GM12878 (cell line): ENCODE data around the gene POLR2L. TPM values are rescaled to one million over a fixed set of nuclear protein-coding genes. Genes with fewer than 3 reads are reported as not detected.
A peak's percentile ranks its signal among the peaks of the same experiment; 100 is the strongest.

Experiments used
- ATAC-seq: fragments of 200-7000 bp; cut with Tn5 transposase; 3 replicates; pipeline ENCODE4 v1.9.1; 2020; ENCODE audit warnings: mild to moderate bottlenecking, moderate library complexity
- BruUV-seq: library from RNA; stranded (reverse); fragments of 400-500 nt; replicated peaks from 2 replicates; lab custom pipeline; 2021; lab: Mats Ljungman, UMichigan
- CTCF ChIA-PET: fragments of 300-600 bp; sonication (Branson Sonifier 250); formaldehyde crosslinking; extraction: SDS; loops from one replicate; lab custom pipeline; 2021; ENCODE audit warnings: inconsistent platforms; lab: Yijun Ruan, JAX
- POLR2A ChIA-PET: fragments of 350-600 bp; formaldehyde crosslinking; extraction: SDS; loops from one replicate; lab custom pipeline; 2021; ENCODE audit warnings: inconsistent platforms; lab: Charles Lee
- RAD21 ChIA-PET: fragments of 300-600 bp; sonication (Branson Sonifier 250); formaldehyde crosslinking; loops from one replicate; lab custom pipeline; 2023; ENCODE audit warnings: antibody characterized with exemption; ENCODE audit not compliant: unreplicated experiment; lab: Charles Lee
- SMC1A ChIA-PET: fragments of 300-600 bp; sonication (Branson Sonifier 250); formaldehyde crosslinking; loops from one replicate; lab custom pipeline; 2023; ENCODE audit not compliant: unreplicated experiment, uncharacterized antibody; lab: Charles Lee
- DNase-seq: peaks from one replicate; pipeline ENCODE4 v3.0.0-alpha.2; 2011; ENCODE audit warnings: low read depth, low spot score
- FAIRE-seq: peaks from 3 replicates; lab custom pipeline; 2011; peaks lifted over from hg19 to GRCh38; lab: Jason Lieb, UNC
- H2AFZ ChIP-seq: 2 replicates; pipeline ENCODE4 v1.6.0; 2011; ENCODE audit warnings: low read depth, low read length, control low read depth; ENCODE audit not compliant: control insufficient read depth
- H3K27ac ChIP-seq: 2 replicates; pipeline ENCODE4 v1.5.1; 2011; ENCODE audit warnings: control low read depth; ENCODE audit not compliant: control insufficient read depth, insufficient read depth
- H3K27me3 ChIP-seq, 2 experiments: replicated peaks in 1 of 2; 2 replicates each; pipeline versions ENCODE4 v1.6.0 to v1.6.1; 2011; ENCODE audit warnings: low read length in 1 of 2; ENCODE audit not compliant: control insufficient read depth in 2 of 2, insufficient read depth in 2 of 2
- H3K36me3 ChIP-seq, 2 experiments: 2 replicates each; pipeline ENCODE4 v1.5.1; 2011; ENCODE audit warnings: low read length in 1 of 2; ENCODE audit not compliant: control insufficient read depth in 2 of 2, insufficient read depth in 2 of 2
- H3K4me1 ChIP-seq: 2 replicates; pipeline ENCODE4 v1.6.1; 2011; ENCODE audit warnings: mild to moderate bottlenecking, low read length, moderate library complexity, mixed read lengths; ENCODE audit not compliant: control insufficient read depth, insufficient read depth
- H3K4me2 ChIP-seq: 2 replicates; pipeline ENCODE4 v1.6.0; 2011; ENCODE audit warnings: control low read depth; ENCODE audit not compliant: control insufficient read depth, insufficient read depth
- H3K4me3 ChIP-seq: fragments of 200-600 bp; sonication (generic); 2 replicates; pipeline ENCODE4 v1.5.1; 2016
- H3K79me2 ChIP-seq: 2 replicates; pipeline ENCODE4 v1.6.0; 2011; ENCODE audit warnings: low read length; ENCODE audit not compliant: control insufficient read depth, insufficient read depth
- H3K9ac ChIP-seq: 2 replicates; pipeline ENCODE4 v1.8.0; 2011; ENCODE audit warnings: low read length, control low read depth, mixed read lengths; ENCODE audit not compliant: control insufficient read depth, insufficient read depth
- H3K9me3 ChIP-seq: replicated peaks from 3 replicates; pipeline ENCODE4 v1.5.1; 2011; ENCODE audit warnings: mild to moderate bottlenecking, low read length; ENCODE audit not compliant: control insufficient read depth, insufficient read depth
- H4K20me1 ChIP-seq: 2 replicates; pipeline ENCODE4 v1.6.0; 2011; ENCODE audit not compliant: control insufficient read depth, insufficient read depth
- BACH1 ChIP-seq: fragments of 450-650 bp; IDR thresholded peaks from 2 replicates; pipeline ENCODE4 v1.6.1; 2017; ENCODE audit warnings: mild to moderate bottlenecking, borderline replicate concordance
- BRCA1 ChIP-seq: IDR thresholded peaks from 2 replicates; pipeline ENCODE4 v1.6.1; 2011; ENCODE audit warnings: low read depth, low read length, improper control_type of control experiment
- CTCF ChIP-seq, 3 experiments: IDR thresholded peaks in 2 of 3; conservative IDR thresholded peaks in 1 of 3; 2 replicates each; pipeline ENCODE4 v1.5.1; 2011; ENCODE audit warnings: low read depth in 3 of 3, low read length in 3 of 3, mild to moderate bottlenecking in 3 of 3, control low read depth in 2 of 3, moderate library complexity in 2 of 3, inconsistent platforms in 1 of 3, mixed read lengths in 1 of 3; ENCODE audit not compliant: control insufficient read depth in 2 of 3, insufficient read depth in 1 of 3; ENCODE audit errors: extremely low read depth in 1 of 3
- EP300 ChIP-seq, 2 experiments: fragments of 150-350 bp in 1 of 2; IDR thresholded peaks; 2 replicates each; pipeline ENCODE4 v1.6.1; 2011 to 2012; ENCODE audit warnings: low read depth in 2 of 2, low read length in 2 of 2, borderline replicate concordance in 1 of 2, improper control_type of control experiment in 1 of 2, inconsistent platforms in 1 of 2; ENCODE audit not compliant: control insufficient read depth in 1 of 2
- HCFC1 ChIP-seq: fragments of 150-350 bp; IDR thresholded peaks from 2 replicates; pipeline ENCODE4 v1.6.1; 2014; ENCODE audit warnings: low read length
- IKZF1 ChIP-seq: fragments of 450-650 bp; conservative IDR thresholded peaks from 2 replicates; pipeline ENCODE4 v1.6.1; 2017; ENCODE audit warnings: antibody characterized with exemption, mild to moderate bottlenecking
- MLLT1 ChIP-seq: fragments of 450-650 bp; IDR thresholded peaks from 2 replicates; pipeline ENCODE4 v1.6.1; 2016; ENCODE audit warnings: mild to moderate bottlenecking
- POLR2A ChIP-seq: IDR thresholded peaks from 2 replicates; pipeline ENCODE4 v1.6.1; 2011; ENCODE audit warnings: low read depth, mild to moderate bottlenecking, low read length
- POLR2AphosphoS5 ChIP-seq: IDR thresholded peaks from 2 replicates; pipeline ENCODE4 v1.6.1; 2011; ENCODE audit warnings: mild to moderate bottlenecking, low read length, inconsistent platforms
- TAF1 ChIP-seq: IDR thresholded peaks from 2 replicates; pipeline ENCODE4 v1.6.1; 2011; ENCODE audit warnings: mild to moderate bottlenecking, low read depth, low read length, borderline replicate concordance
- YBX1 ChIP-seq: fragments of 450-650 bp; IDR thresholded peaks from 2 replicates; pipeline ENCODE4 v1.6.1; 2016; ENCODE audit warnings: antibody characterized with exemption
- WGBS: methylation state at CpG from one replicate; pipeline ENCODE4 v1.1.6; 2016; ENCODE audit warnings: low lambda C conversion rate; ENCODE audit not compliant: insufficient replicate concordance, insufficient coverage; ENCODE audit errors: missing lambda C conversion rate; 5-methylcytosine and 5-hydroxymethylcytosine counted together
- in situ Hi-C: fragments of 300-500 bp; cut with MboI; formaldehyde crosslinking; loops from 9 replicates; pipeline ENCODE4 v1.14.3; 2018; ENCODE audit warnings: mixed read lengths
- intact Hi-C: fragments of 100-400 bp; cut with micrococcal nuclease; formaldehyde crosslinking; loops from one replicate; pipeline ENCODE4 v1.14.2; 2022; ENCODE audit not compliant: unreplicated experiment
- polyA plus RNA-seq, 11 experiments: library from polyadenylated mRNA; depleted of rRNA in 4 of 11; unstranded in 6 of 11; stranded (reverse) in 5 of 11; fragments of >200 nt; fragmentation: Nextera tagmentation in 4 of 11; fragmentation: Illumina TruSeq in 1 of 11; extraction: Ambion mirVana in 4 of 11; extraction: Trizol in 1 of 11; gene quantifications; 1 replicate in 1 of 11; 2 replicates in 10 of 11; pipeline versions ENCODE4 v1.2.1 to v1.2.3, GENCODE V29; 2011 to 2016; ENCODE audit warnings: inconsistent platforms in 2 of 11, missing spikeins in 2 of 11, low read depth in 1 of 11
- total RNA-seq, 4 experiments: library from RNA; depleted of rRNA in 3 of 4; stranded (reverse); fragments of >200 nt in 3 of 4; fragmentation: Illumina TruSeq in 1 of 4; extraction: Trizol in 1 of 4; gene quantifications; 2 replicates each; pipeline versions ENCODE4 v1.2.1 to v1.2.3, GENCODE V29; 2013 to 2021
- TF ChIP-seq, protein P1 (sequence below): fragments of 450-650 bp; conservative IDR thresholded peaks from 2 replicates; pipeline ENCODE4 v1.6.1; 2017; ENCODE audit warnings: mild to moderate bottlenecking, moderate library complexity

Gene POLR2L
- total and polyA plus RNA-seq, 10 of the 15 experiments (the other 5 are each of a cell fraction or from before 2014, with no cell fraction given): 23.1 to 497 (median 125) TPM

- 97% methylated on average over 3 of the region's 3 CpGs for WGBS
- no peak overlapping the region for H3K4me3 ChIP-seq
These were observed 29.9 kb downstream of the POLR2L start for GRCh38 chr11:812390-812789.

DNA sequence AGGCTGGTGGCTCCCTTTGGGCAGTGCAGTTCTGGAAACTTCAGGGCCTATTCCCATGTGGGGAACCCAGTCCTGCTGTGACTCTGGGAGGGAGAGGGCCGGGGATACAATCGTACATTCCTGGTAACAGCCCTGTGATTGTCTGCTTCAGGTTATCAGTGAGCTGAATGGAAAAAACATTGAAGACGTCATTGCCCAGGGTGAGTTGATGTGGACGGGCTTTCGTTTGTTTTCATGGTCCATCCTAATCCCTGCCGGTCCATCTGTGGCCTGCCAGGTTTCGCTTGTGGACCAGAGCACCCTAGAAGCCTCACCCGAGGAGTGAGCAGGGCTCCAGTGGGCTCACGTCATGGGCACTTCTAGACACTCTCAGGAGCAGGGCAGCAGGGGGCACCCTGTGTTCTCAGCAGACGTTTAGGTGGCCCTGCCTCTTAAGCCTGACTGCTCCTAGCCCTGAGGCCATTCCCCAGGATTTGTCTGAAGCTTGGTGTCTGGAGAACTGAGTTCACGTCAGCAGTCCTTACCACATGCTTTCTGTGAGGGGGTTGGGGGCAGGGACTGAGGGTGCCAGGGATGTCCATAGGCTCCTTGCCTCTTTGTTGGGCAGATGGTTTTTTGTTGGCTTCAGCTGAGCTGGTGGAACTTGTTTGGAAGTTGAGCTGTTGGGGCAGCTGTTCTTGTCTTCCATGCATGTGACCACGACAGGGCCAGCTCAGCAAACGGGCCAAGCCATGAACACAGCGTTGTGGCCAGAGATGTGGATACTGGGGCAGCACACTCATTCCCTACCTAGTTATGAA, 30.7 kb downstream of the POLR2L start:
- H3K9me3 ChIP-seq: no peaks in the 10 kb centered on the region
- no peak overlapping the region for H2AFZ ChIP-seq
- ChIA-PET POLR2A (interaction anchor here (0.7 to 1.7 kb wide), 2 partner anchors 8 to 139 kb away, joined by 5 to 18 read pairs; partner anchors contain the start of gene PNPLA2), SMC1A (interaction anchor here (1.0 to 1.3 kb wide), 2 partner anchors 8 to 21 kb away, joined by 3 to 4 read pairs; partner anchors contain the start of gene CD151), CTCF (interaction anchor here (1.3 kb wide), 1 partner anchor 8 kb away, joined by 4 read pairs; no protein-coding TSS in a partner anchor), RAD21 (no interaction called here)
- no peak for TF ChIP-seq BRCA1
- TF ChIP-seq CTCF (IDR thresholded peaks at IDR 0.05 in 2 of 3, conservative IDR thresholded peaks at IDR 0.05 in 1 of 3; ENCODE audit: control insufficient read depth in 2 of 3, extremely low read depth in 1 of 3, insufficient read depth in 1 of 3, low read depth in 3 of 3, low read length in 3 of 3): peak; percentile 11 to 26 (median 16); a peak in 2 of 6 replicates
- TF ChIP-seq MLLT1: no peak
- no peak for TF ChIP-seq IKZF1
- peak; percentile 59; the same call in 1 of the 2 replicates for TF ChIP-seq POLR2AphosphoS5
- TF ChIP-seq, protein P1, sequence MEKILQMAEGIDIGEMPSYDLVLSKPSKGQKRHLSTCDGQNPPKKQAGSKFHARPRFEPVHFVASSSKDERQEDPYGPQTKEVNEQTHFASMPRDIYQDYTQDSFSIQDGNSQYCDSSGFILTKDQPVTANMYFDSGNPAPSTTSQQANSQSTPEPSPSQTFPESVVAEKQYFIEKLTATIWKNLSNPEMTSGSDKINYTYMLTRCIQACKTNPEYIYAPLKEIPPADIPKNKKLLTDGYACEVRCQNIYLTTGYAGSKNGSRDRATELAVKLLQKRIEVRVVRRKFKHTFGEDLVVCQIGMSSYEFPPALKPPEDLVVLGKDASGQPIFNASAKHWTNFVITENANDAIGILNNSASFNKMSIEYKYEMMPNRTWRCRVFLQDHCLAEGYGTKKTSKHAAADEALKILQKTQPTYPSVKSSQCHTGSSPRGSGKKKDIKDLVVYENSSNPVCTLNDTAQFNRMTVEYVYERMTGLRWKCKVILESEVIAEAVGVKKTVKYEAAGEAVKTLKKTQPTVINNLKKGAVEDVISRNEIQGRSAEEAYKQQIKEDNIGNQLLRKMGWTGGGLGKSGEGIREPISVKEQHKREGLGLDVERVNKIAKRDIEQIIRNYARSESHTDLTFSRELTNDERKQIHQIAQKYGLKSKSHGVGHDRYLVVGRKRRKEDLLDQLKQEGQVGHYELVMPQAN: no peak
- no peaks in the 10 kb centered on the region for H3K27me3 ChIP-seq
- intact Hi-C loops: no loop called here
- H3K4me3 ChIP-seq: peak overlapping the region; percentile 98
- no peak overlapping the region for H3K27ac ChIP-seq
- no TSS peak for BruUV-seq
- H3K4me1 ChIP-seq: peaks cover 7% of the 10 kb centered on the region; the same call in 1 of the 2 replicates
- ATAC-seq: no peak
- 45% methylated on average over 14 of the region's 14 CpGs for WGBS
- H3K36me3 ChIP-seq: peaks cover 8 to 28% of the 10 kb centered on the region in 2 experiments; a peak in 3 of 4 replicates
- in situ Hi-C loops: loop anchor here (25.0 kb wide), 1 partner anchor 1576 kb away; the partner anchor contains the start of gene CD81
- FAIRE-seq: peak; percentile 77
- H4K20me1 ChIP-seq: peaks cover 8% of the 10 kb centered on the region; the same call in 1 of the 2 replicates
- peaks cover 38% of the 10 kb centered on the region for H3K79me2 ChIP-seq
- H3K4me2 ChIP-seq: peak overlapping the region; percentile 78
- DNase-seq: no peak
- H3K9ac ChIP-seq: peak overlapping the region; percentile 98

More at GRCh38 chr11:812390-812789, 29.9 kb downstream of the POLR2L start:
- Histone ChIP-seq H3K9me3 (no peaks in the 10 kb centered on the region), H3K36me3 (peaks cover 8 to 28% of the 10 kb centered on the region in 2 experiments; a peak in 3 of 4 replicates), H3K4me2 (peak overlapping the region; percentile 15), H3K79me2 (peaks cover 38% of the 10 kb centered on the region), H3K27ac (no peak overlapping the region), H3K4me1 (peaks cover 7% of the 10 kb centered on the region; the same call in 1 of the 2 replicates), H3K9ac (no peak overlapping the region; the same call in 1 of the 2 replicates), H3K27me3 (no peaks in the 10 kb centered on the region), H4K20me1 (peaks cover 8% of the 10 kb centered on the region; the same call in 1 of the 2 replicates), H2AFZ (no peak overlapping the region)
- in situ Hi-C loops: loop anchor here (25.0 kb wide), 1 partner anchor 1575 kb away; the partner anchor contains the start of gene CD81
- DNase-seq (no peak), ATAC-seq (no peak), FAIRE-seq (no peak)
- ChIA-PET RAD21 (no interaction called here), POLR2A (no interaction called here), SMC1A (no interaction called here), CTCF (no interaction called here)
- intact Hi-C loops: no loop called here
- no TSS peak for BruUV-seq
- no peak for TF ChIP-seq HCFC1
- no peak for TF ChIP-seq TAF1
- TF ChIP-seq YBX1: no peak
- no peak for TF ChIP-seq BACH1
- TF ChIP-seq EP300 (IDR thresholded peaks at IDR 0.05; ENCODE audit: borderline replicate concordance in 1 of 2, control insufficient read depth in 1 of 2, low read depth in 2 of 2, low read length in 2 of 2): no peak
- peak; percentile 42; the same call in 1 of the 2 replicates for TF ChIP-seq POLR2A
